ENCODE data around the gene CCNY.

CCNY gene

GRCh38 chr10:35569836-35570235 is 233.5 kb downstream of the CCNY start:
- Histone ChIP-seq H3K36me3 (replicated peaks; ENCODE audit: insufficient read depth, low read length) (no peaks in the 10 kb centered on the region), H3K79me2 (ENCODE audit: low read length) (no peaks in the 10 kb centered on the region), H3K9ac (ENCODE audit: low read length) (no peak overlapping the region), H3K9me3 (replicated peaks; ENCODE audit: insufficient read depth, low read length) (no peaks in the 10 kb centered on the region), H3K27ac (ENCODE audit: low read length) (no peak overlapping the region), H3K4me3 (ENCODE audit: low read length) (no peak overlapping the region), H3K27me3 (replicated peaks; ENCODE audit: insufficient read depth, low read length) (no peaks in the 10 kb centered on the region), H3K4me2 (ENCODE audit: low read depth, low read length) (no peak overlapping the region), H4K20me1 (ENCODE audit: insufficient read depth, low read length) (no peaks in the 10 kb centered on the region), H3F3A (ENCODE audit: insufficient read depth, low read length) (no peaks in the 10 kb centered on the region), H2AFZ (ENCODE audit: low read length) (no peak overlapping the region), H3K4me1 (ENCODE audit: low read length) (no peaks in the 10 kb centered on the region), H3K9me2 (replicated peaks; ENCODE audit: insufficient read depth, low read length) (no peaks in the 10 kb centered on the region)
- DNase-seq = no peak
- no peak for TF ChIP-seq EZH2phosphoT487 (IDR thresholded peaks at IDR 0.05; ENCODE audit: low read length)
- TF ChIP-seq EZH2 (optimal IDR thresholded peaks at IDR 0.05; ENCODE audit: low read depth, low read length) = no peak
- TF ChIP-seq CTCF (IDR thresholded peaks at IDR 0.05; ENCODE audit: low read length) = no peak

GRCh38 chr10:35570397-35570796 is 234.1 kb downstream of the CCNY start:
- H3K9me3 ChIP-seq (replicated peaks; ENCODE audit: insufficient read depth, low read length) = no peaks in the 10 kb centered on the region
- no peaks in the 10 kb centered on the region for H3K4me1 ChIP-seq (ENCODE audit: low read length)
- no peak for TF ChIP-seq EZH2 (optimal IDR thresholded peaks at IDR 0.05; ENCODE audit: low read depth, low read length)
- no peak for TF ChIP-seq CTCF (IDR thresholded peaks at IDR 0.05; ENCODE audit: low read length)
- no peak for TF ChIP-seq EZH2phosphoT487 (IDR thresholded peaks at IDR 0.05; ENCODE audit: low read length)
- no peaks in the 10 kb centered on the region for H3K27me3 ChIP-seq (replicated peaks; ENCODE audit: insufficient read depth, low read length)
- no peak overlapping the region for H3K27ac ChIP-seq (ENCODE audit: low read length)
- H3F3A ChIP-seq (ENCODE audit: insufficient read depth, low read length) = no peaks in the 10 kb centered on the region
- H3K4me2 ChIP-seq (ENCODE audit: low read depth, low read length) = no peak overlapping the region
- H3K9me2 ChIP-seq (replicated peaks; ENCODE audit: insufficient read depth, low read length) = no peaks in the 10 kb centered on the region
- H3K4me3 ChIP-seq (ENCODE audit: low read length) = no peak overlapping the region
- H3K36me3 ChIP-seq (replicated peaks; ENCODE audit: insufficient read depth, low read length) = no peaks in the 10 kb centered on the region
- no peak overlapping the region for H2AFZ ChIP-seq (ENCODE audit: low read length)
- no peak overlapping the region for H3K9ac ChIP-seq (ENCODE audit: low read length)
- no peak for DNase-seq
- no peaks in the 10 kb centered on the region for H4K20me1 ChIP-seq (ENCODE audit: insufficient read depth, low read length)
- H3K79me2 ChIP-seq (ENCODE audit: low read length) = no peaks in the 10 kb centered on the region

GRCh38 chr10:35572583-35572982 is 236.3 kb downstream of the CCNY start:
- no peak overlapping the region for H3K4me2 ChIP-seq (ENCODE audit: low read depth, low read length)
- no peaks in the 10 kb centered on the region for H3K27me3 ChIP-seq (replicated peaks; ENCODE audit: insufficient read depth, low read length)
- no peak overlapping the region for H3K27ac ChIP-seq (ENCODE audit: low read length)
- no peaks in the 10 kb centered on the region for H3K36me3 ChIP-seq (replicated peaks; ENCODE audit: insufficient read depth, low read length)
- no peak for DNase-seq
- no peak overlapping the region for H3K9ac ChIP-seq (ENCODE audit: low read length)
- H2AFZ ChIP-seq (ENCODE audit: low read length) = no peak overlapping the region
- TF ChIP-seq EZH2 (optimal IDR thresholded peaks at IDR 0.05; ENCODE audit: low read depth, low read length) (no peak), EZH2phosphoT487 (IDR thresholded peaks at IDR 0.05; ENCODE audit: low read length) (no peak), CTCF (IDR thresholded peaks at IDR 0.05; ENCODE audit: low read length) (no peak)
- H3K9me3 ChIP-seq (replicated peaks; ENCODE audit: insufficient read depth, low read length) = no peaks in the 10 kb centered on the region
- H3K4me3 ChIP-seq (ENCODE audit: low read length) = no peak overlapping the region
- no peaks in the 10 kb centered on the region for H3F3A ChIP-seq (ENCODE audit: insufficient read depth, low read length)
- H3K79me2 ChIP-seq (ENCODE audit: low read length) = no peaks in the 10 kb centered on the region
- H3K4me1 ChIP-seq (ENCODE audit: low read length) = no peaks in the 10 kb centered on the region
- H3K9me2 ChIP-seq (replicated peaks; ENCODE audit: insufficient read depth, low read length) = no peaks in the 10 kb centered on the region
- no peaks in the 10 kb centered on the region for H4K20me1 ChIP-seq (ENCODE audit: insufficient read depth, low read length)

All from MM.1S (cell line).